ENCODE data around the gene SSR4. TPM values are rescaled to one million over a fixed set of nuclear protein-coding genes. Genes with fewer than 3 reads are reported as not detected.

SSR4 gene
- total and polyA plus RNA-seq, 2 of the 8 experiments (the other 6 are each of a cell fraction or from before 2014, with no cell fraction given) = 168 to 642 TPM

DNA sequence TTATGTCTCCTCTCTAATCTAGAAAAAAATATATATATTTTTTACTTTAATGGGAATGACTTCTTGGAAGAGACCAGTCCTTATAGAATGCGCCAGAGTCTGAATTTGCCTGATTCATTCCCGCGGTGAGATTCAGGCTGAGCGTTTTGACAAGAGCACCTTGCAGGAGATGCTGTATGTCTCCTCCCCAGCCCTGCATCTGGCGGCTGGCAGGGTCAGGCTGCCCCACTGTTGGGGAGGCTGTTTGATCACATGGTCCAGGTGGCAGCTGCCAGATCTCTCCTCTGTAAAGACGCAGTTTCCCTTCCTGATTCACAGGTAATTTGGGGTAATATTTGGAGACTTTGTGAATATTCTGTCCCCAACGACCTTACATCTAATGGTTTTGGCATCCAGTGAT is 26.1 kb downstream of the SSR4 start (continued):
- TF ChIP-seq, protein P1, sequence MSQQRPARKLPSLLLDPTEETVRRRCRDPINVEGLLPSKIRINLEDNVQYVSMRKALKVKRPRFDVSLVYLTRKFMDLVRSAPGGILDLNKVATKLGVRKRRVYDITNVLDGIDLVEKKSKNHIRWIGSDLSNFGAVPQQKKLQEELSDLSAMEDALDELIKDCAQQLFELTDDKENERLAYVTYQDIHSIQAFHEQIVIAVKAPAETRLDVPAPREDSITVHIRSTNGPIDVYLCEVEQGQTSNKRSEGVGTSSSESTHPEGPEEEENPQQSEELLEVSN (IDR thresholded peaks at IDR 0.05) = no peak
- TF ChIP-seq RBBP5 (IDR thresholded peaks at IDR 0.05; ENCODE audit: borderline replicate concordance, low read depth, low read length) (no peak), ASH2L (IDR thresholded peaks at IDR 0.05; ENCODE audit: low read length) (no peak), FOSL1 (IDR thresholded peaks at IDR 0.05; ENCODE audit: insufficient read depth, low read depth, low read length) (no peak)

Data from H1 (cell line).